GM10847 (cell line): Measurements from ENCODE around the gene SLC22A4.

Experiments
- POLR2A ChIP-seq: IDR thresholded peaks from 2 replicates; pipeline ENCODE4 v1.6.1; 2011; ENCODE audit not compliant: insufficient read length; ENCODE audit errors: extremely low read depth

SLC22A4 gene

GRCh38 chr5:132315529-132316067 is 21.4 kb downstream of the SLC22A4 start:
- TF ChIP-seq POLR2A: no peak

GRCh38 chr5:132319975-132320374 is 25.8 kb downstream of the SLC22A4 start:
- no peak for TF ChIP-seq POLR2A

- TF ChIP-seq POLR2A: no peak
Observed at GRCh38 chr5:132321109-132321721, 27.0 kb downstream of the SLC22A4 start.

GRCh38 chr5:132322266-132322665 is 28.1 kb downstream of the SLC22A4 start:
- TF ChIP-seq POLR2A: no peak

- TF ChIP-seq POLR2A: no peak
Observed at GRCh38 chr5:132323202-132323601, 29.0 kb downstream of the SLC22A4 start.

GRCh38 chr5:132325691-132326090 is 31.5 kb downstream of the SLC22A4 start:
- no peak for TF ChIP-seq POLR2A

- no peak for TF ChIP-seq POLR2A
Observed at GRCh38 chr5:132327252-132327955, 33.2 kb downstream of the SLC22A4 start.

- no peak for TF ChIP-seq POLR2A
Observed at GRCh38 chr5:132334812-132335211, 40.6 kb downstream of the SLC22A4 start.

GRCh38 chr5:132335402-132335801 is 41.2 kb downstream of the SLC22A4 start:
- TF ChIP-seq POLR2A: no peak

- no peak for TF ChIP-seq POLR2A
Observed at GRCh38 chr5:132339502-132339901, 45.3 kb downstream of the SLC22A4 start.

GRCh38 chr5:132342291-132343180 is 48.3 kb downstream of the SLC22A4 start:
- no peak for TF ChIP-seq POLR2A

GRCh38 chr5:132344775-132345514 is 50.8 kb downstream of the SLC22A4 start:
- no peak for TF ChIP-seq POLR2A

GRCh38 chr5:132353486-132353995 is 59.3 kb downstream of the SLC22A4 start:
- no peak for TF ChIP-seq POLR2A

- no peak for TF ChIP-seq POLR2A
Observed at GRCh38 chr5:132354381-132355139, 60.4 kb downstream of the SLC22A4 start.
